GM19438 (cell line): Measurements from ENCODE around the gene KCNC2.

Experiments used
- ATAC-seq: cut with Tn5 transposase; IDR thresholded peaks from one replicate; pipeline ENCODE4 v1.9.1; 2021; ENCODE audit warnings: low read depth; ENCODE audit not compliant: unreplicated experiment

The KCNC2 gene

GRCh38 chr12:75080582-75080981 is 129.1 kb downstream of the KCNC2 start:
- no peak for ATAC-seq

GRCh38 chr12:75065482-75065881 is 144.2 kb downstream of the KCNC2 start:
- ATAC-seq: no peak

DNA sequence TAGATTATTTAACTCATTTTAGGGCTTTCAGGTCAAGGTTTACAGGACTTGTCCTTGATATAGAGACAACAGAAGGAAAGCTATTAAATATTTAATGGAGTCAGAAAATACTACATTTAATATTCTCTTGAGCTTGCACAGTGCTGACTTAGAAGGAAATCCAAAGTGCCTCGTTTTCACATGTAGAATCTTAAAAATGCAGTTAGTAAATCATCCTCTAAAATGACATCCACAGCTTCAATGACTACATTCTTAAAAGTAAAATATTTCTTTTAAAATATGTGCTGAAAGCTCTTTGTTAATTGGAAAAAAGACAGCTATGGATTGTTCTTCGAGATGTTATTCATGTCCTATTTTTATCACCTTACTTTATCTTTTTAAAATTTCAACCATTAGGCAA is 146.9 kb downstream of the KCNC2 start:
- ATAC-seq: no peak

GRCh38 chr12:75058228-75058627 is 151.4 kb downstream of the KCNC2 start:
- no peak for ATAC-seq

DNA sequence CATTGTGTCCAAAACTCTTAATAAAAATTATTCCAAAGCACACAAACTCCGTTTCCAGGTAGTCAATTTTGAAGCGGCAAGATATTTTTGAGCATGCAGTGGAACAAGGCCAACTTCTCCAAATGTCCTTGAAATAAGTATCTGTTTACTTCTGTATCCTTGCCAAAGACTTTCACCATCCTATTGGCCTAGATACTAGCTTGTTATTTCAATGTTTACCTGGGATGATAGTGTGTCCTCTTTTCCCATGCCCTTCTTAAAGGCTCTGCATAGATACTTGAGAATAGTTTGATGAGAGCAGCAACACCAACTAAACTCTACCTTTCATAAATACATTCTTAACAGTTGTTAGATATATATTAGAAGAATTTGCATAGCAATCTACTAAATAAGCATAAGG is 160.9 kb downstream of the KCNC2 start:
- no peak for ATAC-seq

- ATAC-seq: no peak
Measured at GRCh38 chr12:75047885-75048525, 161.6 kb downstream of the KCNC2 start.

DNA sequence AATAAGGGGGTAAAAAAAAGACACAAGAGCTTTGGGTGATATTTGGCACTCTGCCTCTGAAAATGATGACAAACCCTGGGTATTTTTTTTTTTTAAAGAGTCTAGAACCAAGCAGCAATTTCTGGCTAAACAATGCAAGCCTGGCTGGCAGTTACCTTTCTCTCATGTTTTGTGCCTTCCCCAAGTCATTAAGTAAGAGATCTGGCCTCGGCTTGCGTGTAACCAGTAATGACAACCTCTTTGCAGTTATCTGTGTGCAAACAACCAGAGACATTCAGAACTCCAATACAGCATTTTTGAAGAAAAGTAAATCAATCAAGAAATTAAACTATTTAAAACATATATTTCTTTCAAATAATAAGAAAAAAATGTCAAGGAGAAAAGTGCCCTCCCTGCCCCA is 167.5 kb downstream of the KCNC2 start:
- ATAC-seq: no peak

GRCh38 chr12:75041472-75041871 is 168.2 kb downstream of the KCNC2 start:
- ATAC-seq: no peak

DNA sequence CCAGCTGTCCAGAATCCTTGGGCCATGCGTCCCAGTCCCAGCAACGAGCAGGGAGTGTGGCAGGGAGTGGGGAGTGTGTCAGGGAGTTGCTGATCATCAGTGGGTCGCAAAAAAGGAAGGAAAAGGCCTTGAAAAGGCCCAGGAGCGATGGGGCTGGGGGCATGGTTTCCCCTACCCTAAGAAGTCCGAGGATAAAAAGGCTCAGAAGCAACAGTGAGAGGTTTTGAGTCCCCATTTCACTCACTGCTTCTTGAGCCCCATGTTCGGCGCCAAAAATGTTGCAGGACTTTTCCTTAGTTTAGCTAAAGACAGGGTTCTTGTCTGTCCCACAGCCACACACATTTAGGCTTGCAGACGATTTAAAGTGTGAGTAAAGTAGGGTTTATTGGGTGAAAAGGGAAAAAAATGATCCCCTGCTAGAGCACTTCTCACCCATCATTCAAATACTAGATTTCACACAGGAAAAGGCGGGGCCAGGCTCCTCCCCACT is 189.5 kb downstream of the KCNC2 start:
- ATAC-seq: no peak

GRCh38 chr12:75011120-75011519 is 198.5 kb downstream of the KCNC2 start:
- ATAC-seq: no peak

DNA sequence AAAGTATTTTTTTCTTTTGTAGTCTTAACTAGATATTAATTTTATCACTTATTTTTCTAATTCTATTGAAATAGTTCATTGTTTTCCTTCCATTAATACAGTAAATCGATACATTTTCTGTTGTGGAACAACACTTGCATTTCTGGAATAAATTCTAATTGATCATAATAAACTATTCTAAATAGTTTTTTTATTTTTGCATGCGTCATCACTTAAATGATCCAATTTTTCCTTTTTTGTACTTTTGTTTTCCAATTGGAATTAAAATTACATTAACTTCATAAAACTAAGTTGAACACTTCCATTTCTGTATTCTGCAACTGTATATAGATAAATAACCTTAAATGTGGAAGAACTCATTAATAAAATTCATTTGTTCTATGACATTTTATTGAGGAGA is 202.5 kb downstream of the KCNC2 start:
- no peak for ATAC-seq

DNA sequence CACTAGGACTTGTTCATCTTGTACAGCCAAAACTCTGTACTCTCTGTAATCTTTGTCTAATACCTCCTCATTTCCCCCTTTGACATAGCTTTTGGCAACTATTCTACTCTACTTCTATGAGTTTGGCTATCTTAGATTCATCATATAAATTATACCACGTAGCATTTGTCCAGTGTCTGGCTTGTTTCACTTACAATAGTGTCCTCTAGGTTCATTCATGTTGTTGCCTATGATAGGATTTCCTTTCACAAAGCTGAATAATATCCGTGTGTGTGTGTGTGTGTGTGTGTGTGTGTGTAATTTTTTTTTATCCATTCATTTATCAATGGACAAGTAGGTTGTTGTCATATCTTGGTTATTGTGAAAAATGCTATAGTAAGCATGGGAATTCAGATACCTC is 209.5 kb downstream of the KCNC2 start:
- ATAC-seq: no peak

DNA sequence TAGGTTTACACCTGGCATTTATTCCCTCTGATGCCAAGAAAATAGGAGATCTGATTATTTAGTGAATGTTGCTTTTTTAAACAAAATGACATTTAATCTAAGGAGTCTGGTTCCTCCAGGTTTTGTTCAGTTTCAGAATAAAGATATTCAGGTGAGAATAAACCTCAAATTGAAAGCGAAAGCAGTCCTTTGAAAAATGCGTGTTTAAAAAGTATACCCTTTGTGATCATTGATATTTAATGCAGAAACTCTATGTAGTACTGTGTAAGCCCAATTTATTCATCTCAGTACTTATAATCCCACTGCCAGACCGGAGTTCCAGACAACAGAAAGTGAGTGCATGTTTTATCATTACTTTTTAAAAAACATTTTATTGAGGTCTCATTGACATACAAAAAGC is 210.2 kb downstream of the KCNC2 start:
- ATAC-seq: no peak
